GM12878 (cell line): ENCODE data around the gene RUNDC1. TPM values are rescaled to one million over a fixed set of nuclear protein-coding genes. Genes with fewer than 3 reads are reported as not detected.

Source experiments
- ATAC-seq: fragments of 200-7000 bp; cut with Tn5 transposase; 3 replicates; pipeline ENCODE4 v1.9.1; 2020; ENCODE audit warnings: mild to moderate bottlenecking, moderate library complexity
- BruUV-seq: library from RNA; stranded (reverse); fragments of 400-500 nt; replicated peaks from 2 replicates; lab custom pipeline; 2021; lab: Mats Ljungman, UMichigan
- CTCF ChIA-PET: fragments of 300-600 bp; sonication (Branson Sonifier 250); formaldehyde crosslinking; extraction: SDS; loops from one replicate; lab custom pipeline; 2021; ENCODE audit warnings: inconsistent platforms; lab: Yijun Ruan, JAX
- POLR2A ChIA-PET: fragments of 350-600 bp; formaldehyde crosslinking; extraction: SDS; loops from one replicate; lab custom pipeline; 2021; ENCODE audit warnings: inconsistent platforms; lab: Charles Lee
- RAD21 ChIA-PET: fragments of 300-600 bp; sonication (Branson Sonifier 250); formaldehyde crosslinking; loops from one replicate; lab custom pipeline; 2023; ENCODE audit warnings: antibody characterized with exemption; ENCODE audit not compliant: unreplicated experiment; lab: Charles Lee
- SMC1A ChIA-PET: fragments of 300-600 bp; sonication (Branson Sonifier 250); formaldehyde crosslinking; loops from one replicate; lab custom pipeline; 2023; ENCODE audit not compliant: unreplicated experiment, uncharacterized antibody; lab: Charles Lee
- DNase-seq: peaks from one replicate; pipeline ENCODE4 v3.0.0-alpha.2; 2011; ENCODE audit warnings: low read depth, low spot score
- FAIRE-seq: peaks from 3 replicates; lab custom pipeline; 2011; peaks lifted over from hg19 to GRCh38; lab: Jason Lieb, UNC
- H2AFZ ChIP-seq: 2 replicates; pipeline ENCODE4 v1.6.0; 2011; ENCODE audit warnings: low read depth, low read length, control low read depth; ENCODE audit not compliant: control insufficient read depth
- H3K27ac ChIP-seq: 2 replicates; pipeline ENCODE4 v1.5.1; 2011; ENCODE audit warnings: control low read depth; ENCODE audit not compliant: control insufficient read depth, insufficient read depth
- H3K27me3 ChIP-seq, 2 experiments: replicated peaks in 1 of 2; 2 replicates each; pipeline versions ENCODE4 v1.6.0 to v1.6.1; 2011; ENCODE audit warnings: low read length in 1 of 2; ENCODE audit not compliant: control insufficient read depth in 2 of 2, insufficient read depth in 2 of 2
- H3K36me3 ChIP-seq, 2 experiments: 2 replicates each; pipeline ENCODE4 v1.5.1; 2011; ENCODE audit warnings: low read length in 1 of 2; ENCODE audit not compliant: control insufficient read depth in 2 of 2, insufficient read depth in 2 of 2
- H3K4me1 ChIP-seq: 2 replicates; pipeline ENCODE4 v1.6.1; 2011; ENCODE audit warnings: mild to moderate bottlenecking, low read length, moderate library complexity, mixed read lengths; ENCODE audit not compliant: control insufficient read depth, insufficient read depth
- H3K4me2 ChIP-seq: 2 replicates; pipeline ENCODE4 v1.6.0; 2011; ENCODE audit warnings: control low read depth; ENCODE audit not compliant: control insufficient read depth, insufficient read depth
- H3K4me3 ChIP-seq: fragments of 200-600 bp; sonication (generic); 2 replicates; pipeline ENCODE4 v1.5.1; 2016
- H3K79me2 ChIP-seq: 2 replicates; pipeline ENCODE4 v1.6.0; 2011; ENCODE audit warnings: low read length; ENCODE audit not compliant: control insufficient read depth, insufficient read depth
- H3K9ac ChIP-seq: 2 replicates; pipeline ENCODE4 v1.8.0; 2011; ENCODE audit warnings: low read length, control low read depth, mixed read lengths; ENCODE audit not compliant: control insufficient read depth, insufficient read depth
- H3K9me3 ChIP-seq: replicated peaks from 3 replicates; pipeline ENCODE4 v1.5.1; 2011; ENCODE audit warnings: mild to moderate bottlenecking, low read length; ENCODE audit not compliant: control insufficient read depth, insufficient read depth
- H4K20me1 ChIP-seq: 2 replicates; pipeline ENCODE4 v1.6.0; 2011; ENCODE audit not compliant: control insufficient read depth, insufficient read depth
- BMI1 ChIP-seq: fragments of 450-650 bp; IDR thresholded peaks from 2 replicates; pipeline ENCODE4 v1.6.1; 2016; ENCODE audit warnings: mild to moderate bottlenecking, moderate library complexity, borderline replicate concordance
- CHD2 ChIP-seq: IDR thresholded peaks from 2 replicates; pipeline ENCODE4 v1.6.1; 2011; ENCODE audit warnings: low read depth, low read length, improper control_type of control experiment, borderline replicate concordance
- CTCF ChIP-seq, 3 experiments: IDR thresholded peaks in 2 of 3; conservative IDR thresholded peaks in 1 of 3; 2 replicates each; pipeline ENCODE4 v1.5.1; 2011; ENCODE audit warnings: low read depth in 3 of 3, low read length in 3 of 3, mild to moderate bottlenecking in 3 of 3, control low read depth in 2 of 3, moderate library complexity in 2 of 3, inconsistent platforms in 1 of 3, mixed read lengths in 1 of 3; ENCODE audit not compliant: control insufficient read depth in 2 of 3, insufficient read depth in 1 of 3; ENCODE audit errors: extremely low read depth in 1 of 3
- POLR2A ChIP-seq: IDR thresholded peaks from 2 replicates; pipeline ENCODE4 v1.6.1; 2011; ENCODE audit warnings: low read depth, mild to moderate bottlenecking, low read length
- POLR2AphosphoS2 ChIP-seq: IDR thresholded peaks from 2 replicates; pipeline ENCODE4 v1.6.1; 2011; ENCODE audit warnings: low read depth, mild to moderate bottlenecking, low read length, improper control_type of control experiment, moderate library complexity
- RAD51 ChIP-seq: fragments of 450-650 bp; IDR thresholded peaks from 2 replicates; pipeline ENCODE4 v1.6.1; 2016; ENCODE audit warnings: moderate library complexity, mild to moderate bottlenecking, inconsistent platforms
- RELB ChIP-seq: fragments of 450-650 bp; IDR thresholded peaks from 2 replicates; pipeline ENCODE4 v1.6.1; 2017; ENCODE audit warnings: low read depth, mild to moderate bottlenecking, moderate library complexity
- SMAD5 ChIP-seq: IDR thresholded peaks from 2 replicates; pipeline ENCODE4 v1.6.1; 2016; ENCODE audit warnings: antibody characterized with exemption, low read depth
- STAT1 ChIP-seq: fragments of 450-650 bp; conservative IDR thresholded peaks from 2 replicates; pipeline ENCODE4 v1.6.1; 2014; ENCODE audit warnings: antibody characterized with exemption, mild to moderate bottlenecking
- SUZ12 ChIP-seq: fragments of 200-600 bp; sonication (generic); IDR thresholded peaks from one replicate; pipeline ENCODE4 v1.6.1; 2018; ENCODE audit warnings: antibody characterized with exemption, mild to moderate bottlenecking; ENCODE audit not compliant: unreplicated experiment
- YBX1 ChIP-seq: fragments of 450-650 bp; IDR thresholded peaks from 2 replicates; pipeline ENCODE4 v1.6.1; 2016; ENCODE audit warnings: antibody characterized with exemption
- ZNF384 ChIP-seq: IDR thresholded peaks from 2 replicates; pipeline ENCODE4 v1.6.1; 2012; ENCODE audit warnings: low read depth, mild to moderate bottlenecking, low read length, improper control_type of control experiment, borderline replicate concordance
- WGBS: methylation state at CpG from one replicate; pipeline ENCODE4 v1.1.6; 2016; ENCODE audit warnings: low lambda C conversion rate; ENCODE audit not compliant: insufficient replicate concordance, insufficient coverage; ENCODE audit errors: missing lambda C conversion rate; 5-methylcytosine and 5-hydroxymethylcytosine counted together
- in situ Hi-C: fragments of 300-500 bp; cut with MboI; formaldehyde crosslinking; loops from 9 replicates; pipeline ENCODE4 v1.14.3; 2018; ENCODE audit warnings: mixed read lengths
- intact Hi-C: fragments of 100-400 bp; cut with micrococcal nuclease; formaldehyde crosslinking; loops from one replicate; pipeline ENCODE4 v1.14.2; 2022; ENCODE audit not compliant: unreplicated experiment
- polyA plus RNA-seq, 11 experiments: library from polyadenylated mRNA; depleted of rRNA in 4 of 11; unstranded in 6 of 11; stranded (reverse) in 5 of 11; fragments of >200 nt; fragmentation: Nextera tagmentation in 4 of 11; fragmentation: Illumina TruSeq in 1 of 11; extraction: Ambion mirVana in 4 of 11; extraction: Trizol in 1 of 11; gene quantifications; 1 replicate in 1 of 11; 2 replicates in 10 of 11; pipeline versions ENCODE4 v1.2.1 to v1.2.3, GENCODE V29; 2011 to 2016; ENCODE audit warnings: inconsistent platforms in 2 of 11, missing spikeins in 2 of 11, low read depth in 1 of 11
- total RNA-seq, 4 experiments: library from RNA; depleted of rRNA in 3 of 4; stranded (reverse); fragments of >200 nt in 3 of 4; fragmentation: Illumina TruSeq in 1 of 4; extraction: Trizol in 1 of 4; gene quantifications; 2 replicates each; pipeline versions ENCODE4 v1.2.1 to v1.2.3, GENCODE V29; 2013 to 2021

The RUNDC1 gene
- total and polyA plus RNA-seq, 10 of the 15 experiments (the other 5 are each of a cell fraction or from before 2014, with no cell fraction given), result 2.9 to 15.6 (median 8.2) TPM

GRCh38 chr17:43018008-43018853 lies 37.9 kb downstream of the RUNDC1 start:
- POLR2A ChIA-PET, result interaction anchor here (0.5 kb wide), 1 partner anchor 252 kb away, joined by 4 read pairs; no protein-coding TSS in a partner anchor

GRCh38 chr17:43018932-43019331 lies 38.6 kb downstream of the RUNDC1 start:
- no peaks in the 10 kb centered on the region for H4K20me1 ChIP-seq
- H3K27me3 ChIP-seq, result no peaks in the 10 kb centered on the region
- H3K4me1 ChIP-seq, result 0 out of 2 replicates have a peak, but pooled peaks cover 3% of the 10 kb centered on the region
- no peak for FAIRE-seq
- TF ChIP-seq ZNF384 (no peak), CTCF (IDR thresholded peaks at IDR 0.05 in 2 of 3, conservative IDR thresholded peaks at IDR 0.05 in 1 of 3; ENCODE audit: control insufficient read depth in 2 of 3, extremely low read depth in 1 of 3, insufficient read depth in 1 of 3, low read depth in 3 of 3, low read length in 3 of 3) (0 out of 6 replicates have a peak, but pooled peaks of 1 of the 3 experiments have one; percentile 2), RELB (no peak), CHD2 (no peak), RAD51 (no peak), SUZ12 (no peak), SMAD5 (no peak), STAT1 (no peak)
- no TSS peak for BruUV-seq
- 44% methylated on average over 4 of the region's 4 CpGs for WGBS
- ChIA-PET SMC1A (interaction anchor here (1.2 kb wide), 1 partner anchor 12 kb away, joined by 3 read pairs; the partner anchor contains the start of gene IFI35), CTCF (no interaction called here), POLR2A (no interaction called here), RAD21 (no interaction called here)
- no peak overlapping the region for H3K4me2 ChIP-seq
- H3K79me2 ChIP-seq, result no peaks in the 10 kb centered on the region
- H3K4me3 ChIP-seq, result no peak overlapping the region
- no peaks in the 10 kb centered on the region for H3K9me3 ChIP-seq
- ATAC-seq, result no peak
- peaks cover 0 to under 1% of the 10 kb centered on the region in 2 experiments; a peak in 2 of 4 replicates for H3K36me3 ChIP-seq
- in situ Hi-C loops, result no loop called here
- no peak for DNase-seq
- no peak overlapping the region for H2AFZ ChIP-seq
- H3K27ac ChIP-seq, result no peak overlapping the region
- no peak overlapping the region for H3K9ac ChIP-seq
- intact Hi-C loops, result no loop called here

More at GRCh38 chr17:43018008-43018853, 37.9 kb downstream of the RUNDC1 start:
- WGBS, result 76% methylated on average over 19 of the region's 19 CpGs
- intact Hi-C loops, result no loop called here
- H4K20me1 ChIP-seq, result no peaks in the 10 kb centered on the region
- in situ Hi-C loops, result no loop called here
- H3K9ac ChIP-seq, result no peak overlapping the region
- no peak for FAIRE-seq
- H3K4me2 ChIP-seq, result no peak overlapping the region
- DNase-seq, result no peak
- peaks cover 6 to 7% of the 10 kb centered on the region in 2 experiments; a peak in 3 of 4 replicates for H3K36me3 ChIP-seq
- H2AFZ ChIP-seq, result no peak overlapping the region
- SMC1A ChIA-PET, result interaction anchor here (0.6 kb wide), 1 partner anchor 20 kb away, joined by 3 read pairs; the partner anchor contains the start of gene RPL27
- H3K9me3 ChIP-seq, result no peaks in the 10 kb centered on the region
- TF ChIP-seq POLR2A (peak; percentile 72), YBX1 (no peak), BMI1 (peak; percentile 93), POLR2AphosphoS2 (peak; percentile 47; the same call in 1 of the 2 replicates)
- 0 out of 3 replicates have a peak, but pooled peaks have one; percentile 8 for ATAC-seq
- H3K79me2 ChIP-seq, result no peaks in the 10 kb centered on the region
- CTCF ChIA-PET, result no interaction called here
- H3K27me3 ChIP-seq, result no peaks in the 10 kb centered on the region
- no TSS peak for BruUV-seq
- H3K27ac ChIP-seq, result no peak overlapping the region
- RAD21 ChIA-PET, result no interaction called here
- H3K4me3 ChIP-seq, result no peak overlapping the region
- 0 out of 2 replicates have a peak, but pooled peaks cover 3% of the 10 kb centered on the region for H3K4me1 ChIP-seq
